Esophagus squamous epithelium (tissue), 5 donors: Measurements from ENCODE around the gene DCDC2C. TPM values are rescaled to one million over a fixed set of nuclear protein-coding genes. Genes with fewer than 3 reads are reported as not detected.

Experiments
- DNase-seq: peaks from one replicate; lab custom pipeline; 2025; lab: John Stamatoyannopoulos, UW
- H3K27ac ChIP-seq, 4 donors: fragments of 200-600 bp; sonication (generic); one replicate each; pipeline ENCODE4 v1.5.1; 2016 to 2019; ENCODE audit warnings: mild to moderate bottlenecking in 1 of 4
- H3K27me3 ChIP-seq, 4 donors: fragments of 200-600 bp; sonication (generic); 1 replicate in 3 of 4; 2 replicates in 1 of 4; pipeline versions ENCODE4 v1.5.1 to v1.6.0; 2017 to 2021; ENCODE audit warnings: antibody characterized with exemption in 1 of 4
- H3K36me3 ChIP-seq, 3 donors: fragments of 200-600 bp; sonication (generic); one replicate each; pipeline ENCODE4 v1.5.1; 2016 to 2019
- H3K4me1 ChIP-seq, 3 donors: fragments of 200-600 bp; sonication (generic); one replicate each; pipeline ENCODE4 v1.5.1; 2017 to 2019
- H3K4me3 ChIP-seq, 4 donors: fragments of 200-600 bp; sonication (generic); 1 replicate in 3 of 4; 2 replicates in 1 of 4; pipeline ENCODE4 v1.5.1; 2016 to 2019; ENCODE audit warnings: mild to moderate bottlenecking in 2 of 4, moderate library complexity in 1 of 4
- H3K9me3 ChIP-seq, 3 donors: fragments of 200-600 bp; sonication (generic); one replicate each; pipeline ENCODE4 v1.5.1; 2016 to 2019
- CTCF ChIP-seq, 6 experiments: fragments of 450-650 bp in 4 of 6; fragments of 200-600 bp in 2 of 6; sonication (generic) in 2 of 6; IDR thresholded peaks; one replicate each; pipeline ENCODE4 v1.5.1; 2016 to 2019; ENCODE audit warnings: antibody characterized with exemption in 6 of 6, mild to moderate bottlenecking in 4 of 6, moderate library complexity in 4 of 6
- POLR2A ChIP-seq, 4 donors: fragments of 450-650 bp; IDR thresholded peaks; one replicate each; pipeline ENCODE4 v1.6.1; 2017; ENCODE audit warnings: antibody characterized with exemption in 4 of 4, mild to moderate bottlenecking in 4 of 4, moderate library complexity in 3 of 4
- WGBS, 2 donors: methylation state at CpG; one replicate each; pipeline ENCODE4 v1.1.5; 2018; 5-methylcytosine and 5-hydroxymethylcytosine counted together
- intact Hi-C: fragments of 100-400 bp; cut with DNase I; formaldehyde crosslinking; loops from one replicate; pipeline ENCODE4 v1.15.0; 2022
- total RNA-seq, 4 donors: library from RNA; depleted of rRNA; stranded (reverse); fragments of >200 nt; gene quantifications; one replicate each; pipeline ENCODE4 v1.1.0, GENCODE V29; 2016
- donor health status: DM: yes; HTN: yes; CAD: no.

Gene DCDC2C
- total RNA-seq, 4 donors from 2014 or later: not detected

GRCh38 chr2:3679616-3680393, 23.6 kb upstream of the DCDC2C start:
- Histone ChIP-seq H3K4me3 (no peak overlapping the region), H3K4me1 (no peaks in the 10 kb centered on the region), H3K36me3 (no peaks in the 10 kb centered on the region), H3K27ac (no peak overlapping the region), H3K9me3 (no peaks in the 10 kb centered on the region), H3K27me3 (peaks cover 0 to 3% (median 0%) of the 10 kb centered on the region in 4 donors)
- DNase-seq: no peak
- TF ChIP-seq POLR2A (IDR thresholded peaks at IDR 0.05): no peak
- no peak for TF ChIP-seq CTCF (IDR thresholded peaks at IDR 0.05)
- intact Hi-C loops: no loop called here
- WGBS, 2 donors: 77 to 79% methylated on average over 10 to 13 of the region's 23 CpGs

DNA sequence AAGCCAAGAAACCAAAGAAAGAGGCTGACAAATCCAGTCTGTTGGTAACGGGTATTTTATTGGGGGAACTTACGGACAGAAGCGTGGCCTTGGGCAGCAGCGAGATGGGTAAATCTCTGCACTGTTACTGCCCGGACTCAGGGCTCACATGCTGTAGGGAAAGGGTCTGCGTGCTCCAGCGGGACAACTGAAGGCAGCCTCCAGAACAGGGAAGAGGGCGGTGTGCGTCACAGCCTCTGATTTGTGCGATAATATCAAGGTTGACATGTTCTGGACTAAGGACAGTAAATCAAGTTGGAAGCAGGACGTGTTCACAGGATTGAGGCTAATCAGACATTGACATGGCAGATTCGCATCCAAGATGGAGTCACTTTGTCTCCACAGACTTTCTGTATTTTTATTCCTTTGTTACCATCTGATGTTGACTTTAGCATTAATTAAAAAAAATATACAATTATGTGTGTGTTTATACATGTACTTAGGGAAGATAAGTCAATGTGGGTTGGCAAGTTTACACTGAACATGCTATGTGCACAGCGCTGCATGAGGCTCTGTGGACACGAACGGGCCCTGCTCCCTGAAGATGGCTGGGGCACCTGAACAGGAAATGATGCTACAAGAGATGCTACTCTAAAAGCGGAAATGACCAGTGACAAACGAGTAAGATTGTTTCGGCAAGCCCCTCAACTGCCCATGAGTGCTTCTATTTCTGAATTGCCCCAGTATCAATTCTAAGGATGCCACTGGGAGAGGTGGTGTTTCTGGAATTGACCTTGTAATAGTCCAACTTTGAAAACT, 22.6 kb upstream of the DCDC2C start:
- no peaks in the 10 kb centered on the region for H3K9me3 ChIP-seq
- H3K27ac ChIP-seq: no peak overlapping the region
- intact Hi-C loops: no loop called here
- no peak for DNase-seq
- WGBS, 2 donors: 85 to 87% methylated on average over 18 of the region's 18 CpGs
- H3K4me3 ChIP-seq: no peak overlapping the region
- no peaks in the 10 kb centered on the region for H3K4me1 ChIP-seq
- TF ChIP-seq POLR2A (IDR thresholded peaks at IDR 0.05): no peak
- TF ChIP-seq CTCF (IDR thresholded peaks at IDR 0.05): no peak
- peaks cover 0 to 3% (median 0%) of the 10 kb centered on the region in 4 donors for H3K27me3 ChIP-seq
- no peaks in the 10 kb centered on the region for H3K36me3 ChIP-seq

DNA sequence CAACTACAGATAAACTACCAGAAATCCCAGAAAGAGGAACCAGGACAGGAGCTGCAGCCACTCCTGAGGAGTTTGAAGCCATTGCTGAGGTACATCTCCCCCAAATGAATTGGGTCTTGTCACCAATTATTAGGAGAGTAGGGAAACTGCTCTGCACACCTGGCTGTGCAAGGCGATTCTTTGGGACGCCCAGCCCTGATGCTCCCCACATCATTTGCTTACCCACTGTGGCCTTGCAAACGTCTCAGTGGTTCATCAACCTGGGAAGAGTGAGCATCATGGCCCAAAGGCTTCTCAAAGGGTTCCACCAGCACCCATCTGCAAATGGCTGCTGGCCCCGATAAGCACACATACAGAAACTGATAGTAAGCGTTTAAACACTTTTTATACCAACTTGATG, 21.8 kb upstream of the DCDC2C start:
- Histone ChIP-seq H3K27ac (no peak overlapping the region), H3K4me3 (no peak overlapping the region), H3K27me3 (peaks cover 0 to 3% (median 0%) of the 10 kb centered on the region in 4 donors), H3K9me3 (no peaks in the 10 kb centered on the region), H3K4me1 (no peaks in the 10 kb centered on the region), H3K36me3 (no peaks in the 10 kb centered on the region)
- intact Hi-C loops: no loop called here
- DNase-seq: no peak
- WGBS, 2 donors: 80 to 89% methylated on average over 5 of the region's 5 CpGs
- TF ChIP-seq CTCF (IDR thresholded peaks at IDR 0.05) (no peak), POLR2A (IDR thresholded peaks at IDR 0.05) (no peak)

DNA sequence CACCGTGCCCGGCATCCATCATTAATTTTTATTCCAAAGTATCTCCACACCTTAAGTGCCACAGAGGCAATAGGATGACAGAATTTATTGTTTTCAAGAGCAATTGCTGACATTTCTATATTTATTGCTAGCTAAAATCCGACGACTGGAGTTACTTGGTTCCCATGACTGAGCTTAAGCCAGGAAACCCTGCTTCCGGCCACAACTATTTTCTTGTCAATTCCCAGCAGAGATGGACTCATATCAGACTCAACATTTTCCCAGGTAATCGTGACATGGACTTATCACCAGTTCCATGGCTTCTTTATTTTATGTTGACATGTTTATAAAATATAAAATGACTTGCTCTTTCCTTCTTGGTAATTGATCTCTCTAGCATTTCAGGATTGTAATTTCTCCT, 20.6 kb upstream of the DCDC2C start:
- intact Hi-C loops: no loop called here
- whole genome bisulfite sequencing, 2 donors: 77 to 80% methylated on average over 6 of the region's 6 CpGs
- Histone ChIP-seq H3K27ac (no peak overlapping the region), H3K4me1 (no peaks in the 10 kb centered on the region), H3K4me3 (no peak overlapping the region), H3K36me3 (no peaks in the 10 kb centered on the region), H3K27me3 (no peaks in the 10 kb centered on the region), H3K9me3 (no peaks in the 10 kb centered on the region)
- TF ChIP-seq CTCF (IDR thresholded peaks at IDR 0.05) (no peak), POLR2A (IDR thresholded peaks at IDR 0.05) (no peak)
- DNase-seq: no peak
